ENCODE results near the gene P2RY10. TPM values are rescaled to one million over a fixed set of nuclear protein-coding genes. Genes with fewer than 3 reads are reported as not detected.

P2RY10 gene, protein sequence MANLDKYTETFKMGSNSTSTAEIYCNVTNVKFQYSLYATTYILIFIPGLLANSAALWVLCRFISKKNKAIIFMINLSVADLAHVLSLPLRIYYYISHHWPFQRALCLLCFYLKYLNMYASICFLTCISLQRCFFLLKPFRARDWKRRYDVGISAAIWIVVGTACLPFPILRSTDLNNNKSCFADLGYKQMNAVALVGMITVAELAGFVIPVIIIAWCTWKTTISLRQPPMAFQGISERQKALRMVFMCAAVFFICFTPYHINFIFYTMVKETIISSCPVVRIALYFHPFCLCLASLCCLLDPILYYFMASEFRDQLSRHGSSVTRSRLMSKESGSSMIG
- total RNA-seq = 10 to 100 TPM; 81.3 to 82.7 TPM

- ATAC-seq (replicated peaks in 1 of 2) (peak; percentile 76), DNase-seq (peak; percentile 12 to 17)
- Mint-ChIP-seq H3K9me3 (no peaks in the 10 kb centered on the region), H3K4me3 (peak within 1 kb of the TSS; percentile 88 to 97), H3K4me1 (ENCODE audit: low read depth) (peaks cover 55% of the 10 kb centered on the region), H3K27ac (peak within 1 kb of the TSS; percentile 98), H3K36me3 (ENCODE audit: insufficient read depth in 2 of 2) (peaks cover 15 to 31% of the 10 kb centered on the region in 2 donors), H3K27me3 (ENCODE audit: low read depth) (no peaks in the 10 kb centered on the region)
These were observed at the start of gene P2RY10 for GRCh38 chrX:78945186-78945912. Gene P2RY10 (plus strand): TSS chrX:78945391. CDS start chrX:78960521, 15,130 bp downstream.

DNA sequence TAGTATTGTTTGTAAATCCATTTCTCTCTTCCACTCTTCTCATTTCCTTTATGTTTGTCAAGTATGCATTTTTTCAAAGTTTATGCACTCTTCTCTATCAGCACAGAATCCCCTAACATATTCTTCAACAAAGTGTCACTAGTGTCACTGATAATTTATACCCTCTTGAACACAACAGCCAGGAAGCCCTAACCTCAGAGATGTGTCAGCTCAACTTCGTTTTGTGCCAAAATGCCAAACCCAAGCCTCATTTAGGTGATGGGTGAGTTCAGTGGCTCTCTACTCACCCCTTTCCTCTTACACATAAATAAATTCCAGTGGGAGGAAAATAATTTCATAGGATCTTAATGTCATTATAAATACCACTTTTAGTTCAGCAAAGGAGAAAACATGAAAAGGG, 22.4 kb upstream of the P2RY10 start:
- peaks cover 10% of the 10 kb centered on the region for H3K4me1 Mint-ChIP-seq (ENCODE audit: low read depth)
- no peak for DNase-seq
- ATAC-seq (replicated peaks in 1 of 2) = peak in 1 of 2 donors; percentile 44
- H3K27ac Mint-ChIP-seq = peak overlapping the region; percentile 89
- peaks cover 2 to 4% of the 10 kb centered on the region in 2 donors for H3K9me3 Mint-ChIP-seq
- no peak overlapping the region for H3K4me3 Mint-ChIP-seq
- H3K36me3 Mint-ChIP-seq (ENCODE audit: insufficient read depth in 2 of 2) = peaks cover 3 to 4% of the 10 kb centered on the region in 2 donors
- H3K27me3 Mint-ChIP-seq (ENCODE audit: low read depth) = peaks cover 8% of the 10 kb centered on the region

GRCh38 chrX:78923198-78924015, 21.8 kb upstream of the P2RY10 start:
- no peak for DNase-seq
- peak; percentile 27 to 80 for ATAC-seq (replicated peaks in 1 of 2)
- peaks cover 8% of the 10 kb centered on the region for H3K27me3 Mint-ChIP-seq (ENCODE audit: low read depth)
- H3K4me1 Mint-ChIP-seq (ENCODE audit: low read depth) = peaks cover 10% of the 10 kb centered on the region
- peak overlapping the region; percentile 50 to 80 for H3K4me3 Mint-ChIP-seq
- peaks cover 2 to 5% of the 10 kb centered on the region in 2 donors for H3K36me3 Mint-ChIP-seq (ENCODE audit: insufficient read depth in 2 of 2)
- H3K27ac Mint-ChIP-seq = peak overlapping the region; percentile 89
- peaks cover under 1 to 6% of the 10 kb centered on the region in 2 donors for H3K9me3 Mint-ChIP-seq

- H3K27me3 Mint-ChIP-seq (ENCODE audit: low read depth) = peaks cover 5% of the 10 kb centered on the region
- no peak overlapping the region for H3K4me3 Mint-ChIP-seq
- no peak overlapping the region for H3K27ac Mint-ChIP-seq
- no peak for ATAC-seq (replicated peaks in 1 of 2)
- H3K36me3 Mint-ChIP-seq (ENCODE audit: insufficient read depth in 2 of 2) = peaks cover 4 to 8% of the 10 kb centered on the region in 2 donors
- peaks cover 7% of the 10 kb centered on the region in 2 donors for H3K9me3 Mint-ChIP-seq
- no peaks in the 10 kb centered on the region for H3K4me1 Mint-ChIP-seq (ENCODE audit: low read depth)
- DNase-seq = no peak
These were observed 13.4 kb upstream of the P2RY10 start for GRCh38 chrX:78931814-78932213.

GRCh38 chrX:78934866-78935265, 10.3 kb upstream of the P2RY10 start:
- Mint-ChIP-seq H3K4me1 (ENCODE audit: low read depth) (no peaks in the 10 kb centered on the region), H3K9me3 (peaks cover 0 to 2% of the 10 kb centered on the region in 2 donors), H3K36me3 (ENCODE audit: insufficient read depth in 2 of 2) (peaks cover 2 to 6% of the 10 kb centered on the region in 2 donors), H3K27ac (no peak overlapping the region), H3K27me3 (ENCODE audit: low read depth) (peaks cover 11% of the 10 kb centered on the region), H3K4me3 (no peak overlapping the region)
- DNase-seq (no peak), ATAC-seq (replicated peaks in 1 of 2) (no peak)

DNA sequence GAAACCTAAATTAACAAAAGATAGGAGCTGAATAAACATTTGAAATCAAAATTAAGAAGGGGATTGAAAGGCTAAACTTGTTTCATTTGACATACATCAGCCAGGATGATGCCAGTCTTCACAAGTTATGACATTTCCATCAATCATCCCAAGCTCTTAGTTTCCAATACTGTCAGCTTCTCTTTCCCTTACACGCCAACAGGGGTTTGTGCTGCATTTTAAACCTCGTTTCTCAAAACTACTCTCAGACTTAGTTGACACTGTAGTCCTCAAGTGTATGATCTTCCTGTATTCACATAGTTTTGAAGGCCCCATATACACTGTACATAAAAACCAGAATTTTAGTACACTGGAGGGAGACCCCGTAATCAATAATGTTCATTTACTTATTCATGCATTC, 840 bp upstream of the P2RY10 start:
- Mint-ChIP-seq H3K27ac (peak overlapping the region; percentile 98), H3K4me3 (peak overlapping the region; percentile 88 to 97), H3K27me3 (ENCODE audit: low read depth) (peaks cover 7% of the 10 kb centered on the region), H3K4me1 (ENCODE audit: low read depth) (peaks cover 45% of the 10 kb centered on the region), H3K9me3 (no peaks in the 10 kb centered on the region), H3K36me3 (ENCODE audit: insufficient read depth in 2 of 2) (peaks cover 15 to 24% of the 10 kb centered on the region in 2 donors)
- ATAC-seq (replicated peaks in 1 of 2) (peak; percentile 71 to 73), DNase-seq (peak in 1 of 2 donors; percentile 17)

DNA sequence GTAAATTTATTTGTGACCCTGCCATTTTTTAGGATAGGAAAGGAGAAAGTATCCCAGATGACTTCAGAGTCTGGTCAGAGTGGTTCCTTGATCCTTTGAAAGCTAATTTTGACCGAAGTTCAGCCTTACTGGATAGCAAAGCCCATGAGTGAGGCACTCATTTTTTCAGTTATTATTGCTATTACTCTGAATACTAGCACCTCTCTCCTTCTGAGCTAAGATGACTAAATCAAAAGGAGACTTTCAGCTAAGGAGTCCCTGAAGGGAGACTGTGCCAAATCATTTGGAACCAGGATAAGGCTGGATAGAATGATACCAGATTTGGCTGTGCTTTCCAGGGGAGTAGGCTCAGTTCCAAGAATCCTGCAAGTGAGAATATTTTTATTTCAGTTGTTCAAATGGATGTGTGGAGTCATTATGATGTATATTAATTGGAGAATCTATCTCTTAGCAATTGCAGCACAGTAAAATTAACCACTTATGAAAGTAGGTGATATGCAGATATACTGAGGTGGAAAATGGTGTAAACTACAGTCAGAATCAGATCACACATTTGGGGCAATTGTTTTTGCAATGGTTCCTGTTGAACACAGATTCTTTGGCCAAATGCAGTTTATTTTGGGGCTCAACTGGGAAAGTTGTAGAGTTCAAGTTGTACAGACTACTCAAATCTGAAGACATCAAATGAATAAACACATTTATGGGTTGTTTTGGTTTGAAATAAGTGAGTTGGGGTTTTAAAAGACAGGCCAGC, 1.2 kb downstream of the P2RY10 start:
- no peak for DNase-seq
- Mint-ChIP-seq H3K4me3 (peak overlapping the region; percentile 88 to 97), H3K4me1 (ENCODE audit: low read depth) (peaks cover 59% of the 10 kb centered on the region), H3K27ac (peak overlapping the region; percentile 98), H3K27me3 (ENCODE audit: low read depth) (no peaks in the 10 kb centered on the region), H3K36me3 (ENCODE audit: insufficient read depth in 2 of 2) (peaks cover 15 to 31% of the 10 kb centered on the region in 2 donors), H3K9me3 (no peaks in the 10 kb centered on the region)
- ATAC-seq (replicated peaks in 1 of 2) = peak; percentile 34 to 50

DNA sequence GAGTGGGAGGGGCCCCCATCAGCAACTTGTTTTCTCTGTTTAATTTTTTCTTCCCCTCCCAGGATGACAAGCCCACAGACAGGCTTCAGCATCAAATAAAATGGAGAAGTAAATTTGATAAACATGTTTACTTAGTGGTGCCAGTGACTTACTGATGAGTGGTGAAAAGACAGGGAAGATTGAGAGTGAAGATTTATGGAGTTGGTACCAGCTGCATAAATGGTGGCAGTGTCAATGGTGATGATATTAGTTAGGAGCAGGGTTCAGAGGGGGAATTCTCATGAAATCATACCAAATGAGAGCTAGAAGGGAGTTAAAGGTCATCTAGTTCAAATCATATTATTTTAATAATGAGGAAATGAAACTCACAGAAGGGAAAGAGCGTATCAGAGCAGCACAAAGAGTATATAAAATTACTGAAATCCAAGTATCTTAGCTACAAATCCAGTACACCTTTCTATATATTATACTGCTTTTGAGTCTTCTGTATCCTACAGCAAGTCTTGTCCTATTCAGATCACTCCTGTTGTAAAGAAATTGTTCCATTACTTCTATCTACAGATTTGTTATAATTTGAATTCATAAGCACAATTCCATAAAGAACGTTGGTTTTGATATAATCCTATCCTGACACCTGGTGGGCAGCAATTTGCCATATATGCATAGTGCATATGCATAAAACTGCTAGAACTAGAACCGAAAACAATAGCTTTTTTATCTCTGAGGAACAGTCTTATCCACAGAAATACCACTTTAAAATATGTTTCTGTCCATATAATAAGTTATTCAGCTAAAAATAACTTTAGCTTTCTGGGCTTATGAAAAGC, 5.0 kb downstream of the P2RY10 start:
- Mint-ChIP-seq H3K36me3 (ENCODE audit: insufficient read depth in 2 of 2) (peaks cover 22 to 47% of the 10 kb centered on the region in 2 donors), H3K9me3 (no peaks in the 10 kb centered on the region), H3K27ac (peak overlapping the region; percentile 77), H3K4me1 (ENCODE audit: low read depth) (peaks cover 52% of the 10 kb centered on the region), H3K4me3 (peak overlapping the region; percentile 88 to 97), H3K27me3 (ENCODE audit: low read depth) (peaks cover 5% of the 10 kb centered on the region)
- no peak for DNase-seq
- no peak for ATAC-seq (replicated peaks in 1 of 2)

GRCh38 chrX:78957049-78957767, 12.0 kb downstream of the P2RY10 start:
- H3K4me3 Mint-ChIP-seq = peak overlapping the region in 1 of 2 donors; percentile 57
- peaks cover 14% of the 10 kb centered on the region for H3K27me3 Mint-ChIP-seq (ENCODE audit: low read depth)
- ATAC-seq (replicated peaks in 1 of 2) = no peak
- peak overlapping the region; percentile 89 for H3K27ac Mint-ChIP-seq
- peaks cover 28 to 48% of the 10 kb centered on the region in 2 donors for H3K36me3 Mint-ChIP-seq (ENCODE audit: insufficient read depth in 2 of 2)
- H3K9me3 Mint-ChIP-seq = no peaks in the 10 kb centered on the region
- no peak for DNase-seq
- peaks cover 38% of the 10 kb centered on the region for H3K4me1 Mint-ChIP-seq (ENCODE audit: low read depth)

DNA sequence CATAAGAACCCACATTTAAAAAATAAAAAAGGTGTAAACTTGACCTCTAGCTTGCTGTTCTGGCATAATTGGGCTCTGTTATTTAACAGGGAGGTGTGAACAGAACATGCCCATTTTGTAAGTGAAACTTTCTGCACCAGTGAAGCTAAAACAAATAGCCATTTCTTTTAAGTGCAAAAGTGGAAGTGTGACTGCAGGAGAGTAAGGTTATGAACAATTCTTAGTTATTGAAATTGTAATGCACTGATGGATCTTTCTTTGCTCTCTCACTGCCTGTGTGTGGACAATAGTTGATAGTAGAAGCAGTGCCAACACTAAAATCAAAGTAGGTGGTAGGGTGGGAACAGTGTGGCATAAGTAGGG, 12.6 kb downstream of the P2RY10 start:
- Mint-ChIP-seq H3K27me3 (ENCODE audit: low read depth) (peaks cover 14% of the 10 kb centered on the region), H3K9me3 (no peaks in the 10 kb centered on the region), H3K27ac (peak overlapping the region; percentile 38), H3K36me3 (ENCODE audit: insufficient read depth in 2 of 2) (peaks cover 22 to 44% of the 10 kb centered on the region in 2 donors), H3K4me1 (ENCODE audit: low read depth) (peaks cover 32% of the 10 kb centered on the region), H3K4me3 (peak overlapping the region in 1 of 2 donors; percentile 32)
- no peak for ATAC-seq (replicated peaks in 1 of 2)
- DNase-seq = no peak

DNA sequence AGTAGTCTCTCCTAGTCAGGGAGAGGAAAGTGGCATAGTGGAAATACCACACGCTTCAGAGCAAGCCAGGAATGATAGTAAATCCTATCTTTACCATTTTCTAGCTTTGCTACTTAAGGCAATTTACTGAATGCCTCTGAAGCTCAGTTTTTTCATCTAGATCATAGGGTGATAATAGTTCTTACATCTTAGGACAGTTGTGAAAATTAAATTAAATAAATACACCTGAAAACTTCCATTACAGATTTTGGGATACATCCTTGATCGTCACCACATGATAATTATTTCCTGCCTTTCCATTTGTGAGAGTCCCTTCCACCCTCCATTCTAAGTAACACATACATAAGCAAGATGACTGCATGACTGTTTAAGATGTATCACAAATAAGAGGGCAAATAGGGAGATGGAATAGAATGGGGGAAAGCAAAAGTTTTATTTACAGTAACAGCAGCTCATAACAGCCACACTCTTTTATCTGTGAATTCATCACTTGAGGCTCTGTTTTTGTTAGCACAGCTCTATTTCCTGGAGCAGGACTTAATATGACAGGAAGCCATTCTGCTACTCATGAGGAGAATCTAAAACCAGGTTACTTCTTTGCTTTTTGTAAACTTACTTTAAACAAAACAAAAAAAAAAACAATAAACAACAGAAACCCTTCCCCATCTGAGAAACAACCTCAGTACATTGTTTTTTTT, 13.4 kb downstream of the P2RY10 start:
- DNase-seq (no peak), ATAC-seq (replicated peaks in 1 of 2) (no peak)
- Mint-ChIP-seq H3K4me1 (ENCODE audit: low read depth) (peaks cover 33% of the 10 kb centered on the region), H3K36me3 (ENCODE audit: insufficient read depth in 2 of 2) (peaks cover 22 to 47% of the 10 kb centered on the region in 2 donors), H3K27ac (no peak overlapping the region), H3K27me3 (ENCODE audit: low read depth) (peaks cover 14% of the 10 kb centered on the region), H3K4me3 (no peak overlapping the region), H3K9me3 (no peaks in the 10 kb centered on the region)
